ENCODE data around the gene SHMT2. TPM values are rescaled to one million over a fixed set of nuclear protein-coding genes. Genes with fewer than 3 reads are reported as not detected.

Gene SHMT2
- total and polyA plus RNA-seq, 2 donors (not counting 3 experiments of a cell fraction or from before 2014, with no cell fraction given): 155 to 243 TPM

DNA sequence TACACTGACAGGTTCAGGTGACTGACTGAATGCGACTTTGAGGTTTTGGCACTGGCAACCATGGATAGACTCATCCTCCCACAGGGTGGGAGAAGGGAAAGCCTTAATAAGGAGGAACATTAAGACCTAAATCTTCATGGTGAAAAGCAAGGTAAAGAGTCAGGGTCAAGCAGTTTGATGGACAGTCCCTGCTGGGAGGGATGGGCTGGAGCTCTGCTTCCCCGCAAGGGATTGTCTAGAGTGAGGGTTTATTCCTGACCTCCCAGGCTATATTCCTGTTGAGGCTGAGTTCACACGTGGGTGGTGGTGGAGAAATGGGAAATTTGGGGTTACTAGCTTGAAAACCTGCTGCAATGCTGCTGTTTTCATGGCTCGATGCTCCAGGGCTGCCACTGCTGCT lies 30.9 kb downstream of the SHMT2 start:
- ChIA-PET POLR2A (no interaction called here), CTCF (interaction anchor here (0.9 to 2.0 kb wide), 4 partner anchors 183 to 199 kb away, joined by 3 to 10 read pairs (median 4); partner anchors contain the start of genes GLI1 and INHBE)
- intact Hi-C loops (cut with micrococcal nuclease): no loop called here

DNA sequence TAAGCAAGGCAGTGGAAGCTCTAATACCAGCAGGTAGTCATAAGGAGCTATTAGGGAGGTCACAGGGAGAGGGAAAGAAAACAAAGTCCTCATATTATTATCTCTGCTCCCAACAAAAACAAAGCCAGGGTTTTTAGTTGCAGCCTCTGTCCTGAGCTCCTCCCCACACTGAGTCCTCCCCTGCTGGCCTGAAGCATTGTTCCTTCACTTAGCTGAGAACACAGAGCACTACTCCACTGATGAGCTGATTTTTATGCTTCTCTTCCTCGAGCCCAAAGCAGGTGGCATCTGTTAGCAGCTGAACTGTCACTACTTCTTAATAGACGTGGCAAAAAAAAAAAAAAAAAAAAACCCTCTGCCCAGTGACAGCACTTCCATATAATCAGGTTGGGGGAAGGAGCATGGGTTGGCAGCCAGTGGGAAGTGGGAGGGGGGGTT lies 31.9 kb downstream of the SHMT2 start:
- no TSS peak for BruUV-seq (replicated peaks)
- FAIRE-seq: no peak
- H3K79me2 ChIP-seq (ENCODE audit: control insufficient read depth, insufficient read depth, low read length): no peaks in the 10 kb centered on the region
- TF ChIP-seq FOS (IDR thresholded peaks at IDR 0.05; ENCODE audit: borderline replicate concordance, insufficient read depth, low read length) (no peak), POLR2A (IDR thresholded peaks at IDR 0.05; ENCODE audit: low read depth, low read length) (no peak), JUN (IDR thresholded peaks at IDR 0.05; ENCODE audit: borderline replicate concordance, insufficient read depth, insufficient read length, low read depth) (no peak), MYC (IDR thresholded peaks at IDR 0.05; ENCODE audit: low read depth, low read length) (no peak), GATA2 (IDR thresholded peaks at IDR 0.05; ENCODE audit: insufficient read depth, insufficient read length, low read depth, low read length) (no peak), POLR2AphosphoS5 (IDR thresholded peaks at IDR 0.05; ENCODE audit: insufficient read depth, low read depth, low read length) (no peak), EZH2 (IDR thresholded peaks at IDR 0.05; ENCODE audit: borderline replicate concordance, low read depth, low read length, severe bottlenecking) (no peak)
- TF ChIP-seq, protein P1, sequence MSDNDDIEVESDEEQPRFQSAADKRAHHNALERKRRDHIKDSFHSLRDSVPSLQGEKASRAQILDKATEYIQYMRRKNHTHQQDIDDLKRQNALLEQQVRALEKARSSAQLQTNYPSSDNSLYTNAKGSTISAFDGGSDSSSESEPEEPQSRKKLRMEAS (IDR thresholded peaks at IDR 0.05; ENCODE audit: insufficient read depth, insufficient read length): no peak
- TF ChIP-seq, protein P2, sequence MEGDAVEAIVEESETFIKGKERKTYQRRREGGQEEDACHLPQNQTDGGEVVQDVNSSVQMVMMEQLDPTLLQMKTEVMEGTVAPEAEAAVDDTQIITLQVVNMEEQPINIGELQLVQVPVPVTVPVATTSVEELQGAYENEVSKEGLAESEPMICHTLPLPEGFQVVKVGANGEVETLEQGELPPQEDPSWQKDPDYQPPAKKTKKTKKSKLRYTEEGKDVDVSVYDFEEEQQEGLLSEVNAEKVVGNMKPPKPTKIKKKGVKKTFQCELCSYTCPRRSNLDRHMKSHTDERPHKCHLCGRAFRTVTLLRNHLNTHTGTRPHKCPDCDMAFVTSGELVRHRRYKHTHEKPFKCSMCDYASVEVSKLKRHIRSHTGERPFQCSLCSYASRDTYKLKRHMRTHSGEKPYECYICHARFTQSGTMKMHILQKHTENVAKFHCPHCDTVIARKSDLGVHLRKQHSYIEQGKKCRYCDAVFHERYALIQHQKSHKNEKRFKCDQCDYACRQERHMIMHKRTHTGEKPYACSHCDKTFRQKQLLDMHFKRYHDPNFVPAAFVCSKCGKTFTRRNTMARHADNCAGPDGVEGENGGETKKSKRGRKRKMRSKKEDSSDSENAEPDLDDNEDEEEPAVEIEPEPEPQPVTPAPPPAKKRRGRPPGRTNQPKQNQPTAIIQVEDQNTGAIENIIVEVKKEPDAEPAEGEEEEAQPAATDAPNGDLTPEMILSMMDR (IDR thresholded peaks at IDR 0.05; ENCODE audit: extremely low read depth in 1 of 2, insufficient read depth in 1 of 2, low read depth in 1 of 2, low read length in 2 of 2): no peak
- H3K9me1 ChIP-seq (replicated peaks; ENCODE audit: control insufficient read depth, extremely low read depth, insufficient read depth, low read length): no peaks in the 10 kb centered on the region
- no peak overlapping the region for H3K27ac ChIP-seq (ENCODE audit: insufficient read depth, low read depth, low read length)
- H3K36me3 ChIP-seq (ENCODE audit: control insufficient read depth in 2 of 2, extremely low read depth in 1 of 2, insufficient read depth in 2 of 2, low read length in 2 of 2): peaks cover 0 to 14% of the 10 kb centered on the region in 2 experiments
- no peaks in the 10 kb centered on the region for H3K9me3 ChIP-seq (replicated peaks; ENCODE audit: control insufficient read depth, insufficient read depth, low read length)
- H2AFZ ChIP-seq (ENCODE audit: low read depth, low read length): no peak overlapping the region
- dilution Hi-C loops (cut with MboI; ENCODE audit: extremely low pct_ligation_motif_present, low sequenced_read_pairs): no loop called here
- DNase-seq (ENCODE audit: low read depth, low spot score): no peak
- H4K20me1 ChIP-seq (replicated peaks; ENCODE audit: control insufficient read depth, extremely low read depth, insufficient read depth, low read length): no peaks in the 10 kb centered on the region
- intact Hi-C loops (cut with micrococcal nuclease): no loop called here
- no peak overlapping the region for H3K4me3 ChIP-seq (replicated peaks in 1 of 3; ENCODE audit: insufficient read depth in 1 of 3, low read depth in 1 of 3, low read length in 3 of 3)
- no peaks in the 10 kb centered on the region for H3K4me1 ChIP-seq (ENCODE audit: control insufficient read depth, extremely low read depth, insufficient read depth, low read length)
- no peak overlapping the region for H3K4me2 ChIP-seq (ENCODE audit: insufficient read depth, low read length)
- CTCF ChIA-PET: interaction anchor here (1.1 to 2.0 kb wide), 5 partner anchors 16 to 197 kb away, joined by 5 to 11 read pairs (median 7); partner anchors contain the start of gene INHBE
- H3K27me3 ChIP-seq (ENCODE audit: control insufficient read depth in 2 of 2, insufficient read depth in 2 of 2, low read length in 2 of 2): no peaks in the 10 kb centered on the region
- H3K9ac ChIP-seq (replicated peaks; ENCODE audit: extremely low read depth, insufficient read depth, low read length): no peak overlapping the region
- POLR2A ChIA-PET: no interaction called here

More for the DNA sequence above, 30.9 kb downstream of the SHMT2 start:
- no peaks in the 10 kb centered on the region for H3K9me3 ChIP-seq (replicated peaks; ENCODE audit: control insufficient read depth, insufficient read depth, low read length)
- BruUV-seq (replicated peaks): no TSS peak
- H3K27ac ChIP-seq (ENCODE audit: insufficient read depth, low read depth, low read length): no peak overlapping the region
- no peak overlapping the region for H3K4me3 ChIP-seq (replicated peaks in 1 of 3; ENCODE audit: insufficient read depth in 1 of 3, low read depth in 1 of 3, low read length in 3 of 3)
- no peaks in the 10 kb centered on the region for H3K9me1 ChIP-seq (replicated peaks; ENCODE audit: control insufficient read depth, extremely low read depth, insufficient read depth, low read length)
- peaks cover 0 to 13% of the 10 kb centered on the region in 2 experiments for H3K36me3 ChIP-seq (ENCODE audit: control insufficient read depth in 2 of 2, extremely low read depth in 1 of 2, insufficient read depth in 2 of 2, low read length in 2 of 2)
- no peak overlapping the region for H2AFZ ChIP-seq (ENCODE audit: low read depth, low read length)
- H4K20me1 ChIP-seq (replicated peaks; ENCODE audit: control insufficient read depth, extremely low read depth, insufficient read depth, low read length): no peaks in the 10 kb centered on the region
- no peak for DNase-seq (ENCODE audit: low read depth, low spot score)
- dilution Hi-C loops (cut with MboI; ENCODE audit: extremely low pct_ligation_motif_present, low sequenced_read_pairs): no loop called here
- no peaks in the 10 kb centered on the region for H3K79me2 ChIP-seq (ENCODE audit: control insufficient read depth, insufficient read depth, low read length)
- FAIRE-seq: no peak
- TF ChIP-seq GATA2 (IDR thresholded peaks at IDR 0.05; ENCODE audit: insufficient read depth, insufficient read length, low read depth, low read length): no peak
- H3K27me3 ChIP-seq (ENCODE audit: control insufficient read depth in 2 of 2, insufficient read depth in 2 of 2, low read length in 2 of 2): no peaks in the 10 kb centered on the region
- H3K9ac ChIP-seq (replicated peaks; ENCODE audit: extremely low read depth, insufficient read depth, low read length): no peak overlapping the region
- H3K4me2 ChIP-seq (ENCODE audit: insufficient read depth, low read length): no peak overlapping the region
- no peaks in the 10 kb centered on the region for H3K4me1 ChIP-seq (ENCODE audit: control insufficient read depth, extremely low read depth, insufficient read depth, low read length)
